ENCODE results near the gene MDFIC2. TPM values are rescaled to one million over a fixed set of nuclear protein-coding genes. Genes with fewer than 3 reads are reported as not detected.
"Not testable (repeated sequence)": the region's sequence is repeated elsewhere in the genome, so short reads cannot be mapped to it uniquely, and the experiment has no call there.

Gene MDFIC2
- total RNA-seq, 1 donor from 2014 or later = not detected

DNA sequence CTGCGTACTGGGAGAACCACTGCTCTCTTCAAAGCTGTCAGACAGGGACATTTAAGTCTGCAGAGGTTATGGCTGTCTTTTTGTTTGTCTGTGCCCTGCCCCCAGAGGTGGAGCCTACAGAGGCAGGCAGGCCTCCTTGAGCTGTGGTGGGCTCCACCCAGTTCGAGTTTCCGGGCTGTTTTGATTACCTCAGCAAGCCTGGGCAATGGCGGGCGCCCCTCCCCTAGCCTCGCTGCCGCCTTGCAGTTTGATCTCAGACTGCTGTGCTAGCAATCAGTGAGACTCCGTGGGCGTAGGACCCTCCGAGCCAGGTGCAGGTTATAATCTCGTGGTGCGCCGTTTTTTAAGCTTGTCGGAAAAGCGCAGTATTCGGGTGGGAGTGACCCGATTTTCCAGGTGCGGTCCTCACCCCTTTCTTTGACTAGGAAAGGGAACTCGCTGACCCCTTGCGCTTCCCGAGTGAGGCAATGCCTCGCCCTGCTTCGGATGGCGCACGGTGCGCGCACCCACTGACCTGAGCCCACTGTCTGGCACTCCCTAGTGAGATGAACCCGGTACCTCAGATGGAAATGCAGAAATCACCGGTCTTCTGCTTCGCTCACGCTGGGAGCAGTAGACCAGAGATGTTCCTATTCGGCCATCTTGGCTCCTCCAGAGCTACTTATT, 21.9 kb downstream of the MDFIC2 start:
- not testable (repeated sequence) for H3K4me3 Mint-ChIP-seq, H3K27me3 Mint-ChIP-seq

GRCh38 chr3:70281663-70282062, 30.8 kb downstream of the MDFIC2 start:
- Mint-ChIP-seq H3K4me3 (no peak overlapping the region), H3K4me1 (no peaks in the 10 kb centered on the region), H3K36me3 (ENCODE audit: low read depth) (no peaks in the 10 kb centered on the region), H3K27ac (no peak overlapping the region), H3K9me3 (peaks cover 4% of the 10 kb centered on the region), H3K27me3 (no peaks in the 10 kb centered on the region)
- intact Hi-C loops (cut with micrococcal nuclease) = no loop called here
- DNase-seq = no peak

More for the DNA sequence above, 21.9 kb downstream of the MDFIC2 start:
- H3K9me3 Mint-ChIP-seq; intact Hi-C loops (cut with micrococcal nuclease); H3K4me1 Mint-ChIP-seq; H3K36me3 Mint-ChIP-seq (ENCODE audit: low read depth); DNase-seq; H3K27ac Mint-ChIP-seq: not testable (repeated sequence)

GRCh38 chr3:70277304-70277703, 35.1 kb downstream of the MDFIC2 start:
- no peak overlapping the region for H3K27ac Mint-ChIP-seq
- no peaks in the 10 kb centered on the region for H3K36me3 Mint-ChIP-seq (ENCODE audit: low read depth)
- H3K27me3 Mint-ChIP-seq = no peaks in the 10 kb centered on the region
- H3K4me1 Mint-ChIP-seq = no peaks in the 10 kb centered on the region
- no peak overlapping the region for H3K4me3 Mint-ChIP-seq
- H3K9me3 Mint-ChIP-seq = no peaks in the 10 kb centered on the region
- no peak for DNase-seq
- intact Hi-C loops (cut with micrococcal nuclease) = no loop called here

- Mint-ChIP-seq H3K9me3 (no peaks in the 10 kb centered on the region), H3K4me1 (no peaks in the 10 kb centered on the region), H3K36me3 (ENCODE audit: low read depth) (no peaks in the 10 kb centered on the region), H3K27me3 (no peaks in the 10 kb centered on the region), H3K4me3 (no peak overlapping the region), H3K27ac (no peak overlapping the region)
- DNase-seq = no peak
- intact Hi-C loops (cut with micrococcal nuclease) = no loop called here
Measured at GRCh38 chr3:70276901-70277300, 35.5 kb downstream of the MDFIC2 start.

DNA sequence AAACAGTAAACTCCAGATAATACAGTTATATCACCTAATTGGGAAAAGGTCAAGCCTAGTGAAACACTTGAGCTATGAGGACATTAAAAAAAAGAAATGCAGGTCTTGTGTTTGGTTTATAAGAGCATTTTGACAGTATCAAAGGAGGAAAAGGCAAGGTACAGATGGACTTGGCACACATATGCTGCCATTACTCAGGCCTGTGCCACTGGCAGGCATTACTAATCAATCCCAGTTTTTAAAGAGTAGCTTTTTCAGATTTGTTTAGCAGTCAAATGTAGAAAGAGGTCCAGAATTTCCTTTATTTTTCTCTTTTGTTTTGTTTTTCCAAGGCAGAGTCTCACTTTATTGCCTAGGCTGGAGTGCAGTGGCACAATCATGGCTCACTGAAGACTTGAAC, 38.9 kb downstream of the MDFIC2 start:
- no peak overlapping the region for H3K4me3 Mint-ChIP-seq
- H3K9me3 Mint-ChIP-seq = no peaks in the 10 kb centered on the region
- no peaks in the 10 kb centered on the region for H3K27me3 Mint-ChIP-seq
- no peak for DNase-seq
- no peaks in the 10 kb centered on the region for H3K4me1 Mint-ChIP-seq
- no peak overlapping the region for H3K27ac Mint-ChIP-seq
- intact Hi-C loops (cut with micrococcal nuclease) = no loop called here
- no peaks in the 10 kb centered on the region for H3K36me3 Mint-ChIP-seq (ENCODE audit: low read depth)

GRCh38 chr3:70272798-70273197, 39.6 kb downstream of the MDFIC2 start:
- Mint-ChIP-seq H3K9me3 (no peaks in the 10 kb centered on the region), H3K4me3 (no peak overlapping the region), H3K4me1 (no peaks in the 10 kb centered on the region), H3K27me3 (no peaks in the 10 kb centered on the region), H3K27ac (no peak overlapping the region), H3K36me3 (ENCODE audit: low read depth) (no peaks in the 10 kb centered on the region)
- no peak for DNase-seq
- intact Hi-C loops (cut with micrococcal nuclease) = no loop called here

DNA sequence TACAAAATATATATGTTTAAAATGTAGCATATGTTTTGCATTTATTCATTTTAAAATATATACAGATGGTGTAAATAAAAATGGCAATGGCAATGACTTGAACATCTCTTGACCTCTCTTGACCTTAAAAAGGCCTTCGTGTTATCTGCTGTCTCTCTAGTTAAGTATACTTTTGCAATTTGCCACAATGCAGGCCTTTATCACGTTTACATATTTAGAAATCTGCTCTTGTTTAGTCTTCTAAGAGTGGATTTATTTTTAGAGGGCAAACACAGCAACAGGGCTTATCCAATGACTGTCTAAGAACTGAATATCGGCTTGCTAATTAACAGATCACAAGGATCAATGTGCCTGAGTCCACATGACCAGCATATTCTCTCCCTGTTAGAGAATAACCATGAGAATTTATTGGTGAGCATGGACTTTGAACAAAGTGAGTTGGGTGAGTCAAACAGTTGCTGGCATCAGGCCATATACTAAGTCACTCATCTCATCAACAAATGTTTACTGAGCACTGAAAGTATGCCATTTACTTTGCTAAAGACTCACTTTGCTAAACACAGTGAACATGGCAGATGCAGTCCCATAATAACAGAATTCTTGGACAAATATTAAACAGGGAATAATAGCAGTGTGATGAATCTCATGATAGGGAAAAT, 48.2 kb downstream of the MDFIC2 start:
- intact Hi-C loops (cut with micrococcal nuclease) = no loop called here
- H3K4me3 Mint-ChIP-seq = no peak overlapping the region
- H3K27me3 Mint-ChIP-seq = no peaks in the 10 kb centered on the region
- H3K9me3 Mint-ChIP-seq = no peaks in the 10 kb centered on the region
- no peak for DNase-seq
- no peaks in the 10 kb centered on the region for H3K36me3 Mint-ChIP-seq (ENCODE audit: low read depth)
- no peak overlapping the region for H3K27ac Mint-ChIP-seq
- H3K4me1 Mint-ChIP-seq = no peaks in the 10 kb centered on the region

GRCh38 chr3:70261283-70261682, 51.2 kb downstream of the MDFIC2 start:
- Mint-ChIP-seq H3K4me1 (no peaks in the 10 kb centered on the region), H3K4me3 (no peak overlapping the region), H3K27ac (no peak overlapping the region), H3K36me3 (ENCODE audit: low read depth) (no peaks in the 10 kb centered on the region), H3K27me3 (no peaks in the 10 kb centered on the region), H3K9me3 (no peaks in the 10 kb centered on the region)
- intact Hi-C loops (cut with micrococcal nuclease) = no loop called here
- DNase-seq = no peak

- H3K4me1 Mint-ChIP-seq = no peaks in the 10 kb centered on the region
- intact Hi-C loops (cut with micrococcal nuclease) = no loop called here
- no peaks in the 10 kb centered on the region for H3K9me3 Mint-ChIP-seq
- H3K36me3 Mint-ChIP-seq (ENCODE audit: low read depth) = no peaks in the 10 kb centered on the region
- no peaks in the 10 kb centered on the region for H3K27me3 Mint-ChIP-seq
- no peak overlapping the region for H3K4me3 Mint-ChIP-seq
- H3K27ac Mint-ChIP-seq = no peak overlapping the region
- no peak for DNase-seq
Measured at GRCh38 chr3:70256566-70256965, 55.9 kb downstream of the MDFIC2 start.

DNA sequence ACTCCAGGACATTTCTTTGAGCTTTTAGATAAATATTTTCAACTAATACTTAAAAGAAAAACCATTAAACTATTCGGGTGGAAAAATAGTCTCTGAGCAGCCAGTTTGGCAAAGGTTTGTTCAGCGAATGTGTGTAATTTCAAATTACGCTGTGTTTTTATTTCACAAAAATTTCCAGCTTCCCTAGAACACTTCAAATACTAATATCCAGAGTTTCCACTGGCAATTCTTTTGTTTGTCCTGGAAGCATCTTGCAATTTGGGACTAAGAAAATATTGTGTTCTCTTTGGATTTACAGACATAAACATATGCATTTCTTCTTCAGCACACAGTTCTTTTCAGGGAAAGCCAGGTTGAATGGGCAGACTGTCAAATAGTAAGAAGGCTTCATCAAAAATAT, 61.9 kb downstream of the MDFIC2 start:
- DNase-seq = no peak
- H3K9me3 Mint-ChIP-seq = no peaks in the 10 kb centered on the region
- H3K27ac Mint-ChIP-seq = no peak overlapping the region
- H3K4me3 Mint-ChIP-seq = no peak overlapping the region
- intact Hi-C loops (cut with micrococcal nuclease) = no loop called here
- H3K36me3 Mint-ChIP-seq (ENCODE audit: low read depth) = no peaks in the 10 kb centered on the region
- H3K4me1 Mint-ChIP-seq = no peaks in the 10 kb centered on the region
- no peaks in the 10 kb centered on the region for H3K27me3 Mint-ChIP-seq

DNA sequence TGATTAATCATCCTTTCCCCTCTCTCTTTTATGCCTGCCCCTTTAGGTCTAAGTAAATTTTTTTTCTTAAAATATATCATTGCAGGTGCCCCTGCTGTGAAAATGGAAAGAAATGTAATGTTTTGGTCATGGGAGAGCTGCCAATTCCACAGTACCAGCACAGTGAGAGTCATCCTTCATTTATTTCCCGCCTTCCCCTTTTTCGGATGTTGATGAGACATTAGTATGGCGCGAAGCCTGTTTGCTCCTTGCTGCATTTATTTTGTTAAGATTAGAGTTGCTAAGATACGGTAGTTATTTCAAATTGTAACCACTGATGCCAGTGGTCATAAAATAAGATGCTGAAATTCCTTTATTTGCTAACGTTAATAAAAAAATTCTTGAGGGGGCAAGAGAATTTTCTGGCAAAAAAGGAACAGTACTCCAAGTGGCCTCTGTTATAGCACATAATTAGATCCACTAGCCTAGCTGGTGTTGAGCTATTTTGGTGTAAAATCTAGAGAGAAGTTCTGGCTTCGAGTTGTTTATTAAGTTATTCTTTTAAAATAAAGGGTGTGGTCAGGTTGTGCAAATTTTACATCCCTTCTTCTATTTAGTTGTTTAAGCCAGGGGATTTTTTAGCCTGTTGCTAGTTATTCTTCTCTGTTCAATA, 62.8 kb downstream of the MDFIC2 start:
- no peak for DNase-seq
- intact Hi-C loops (cut with micrococcal nuclease) = no loop called here
- H3K36me3 Mint-ChIP-seq (ENCODE audit: low read depth) = no peaks in the 10 kb centered on the region
- H3K4me3 Mint-ChIP-seq = no peak overlapping the region
- H3K4me1 Mint-ChIP-seq = no peaks in the 10 kb centered on the region
- H3K27me3 Mint-ChIP-seq = no peaks in the 10 kb centered on the region
- H3K27ac Mint-ChIP-seq = no peak overlapping the region
- H3K9me3 Mint-ChIP-seq = no peaks in the 10 kb centered on the region

- intact Hi-C loops (cut with micrococcal nuclease) = no loop called here
- Mint-ChIP-seq H3K4me1 (no peaks in the 10 kb centered on the region), H3K9me3 (no peaks in the 10 kb centered on the region), H3K27ac (no peak overlapping the region), H3K27me3 (no peaks in the 10 kb centered on the region), H3K4me3 (no peak overlapping the region), H3K36me3 (ENCODE audit: low read depth) (no peaks in the 10 kb centered on the region)
- DNase-seq = no peak
Measured at GRCh38 chr3:70248856-70249255, 63.6 kb downstream of the MDFIC2 start.

- no peaks in the 10 kb centered on the region for H3K4me1 Mint-ChIP-seq
- H3K27ac Mint-ChIP-seq = no peak overlapping the region
- H3K27me3 Mint-ChIP-seq = no peaks in the 10 kb centered on the region
- H3K4me3 Mint-ChIP-seq = no peak overlapping the region
- intact Hi-C loops (cut with micrococcal nuclease) = no loop called here
- H3K36me3 Mint-ChIP-seq (ENCODE audit: low read depth) = no peaks in the 10 kb centered on the region
- no peaks in the 10 kb centered on the region for H3K9me3 Mint-ChIP-seq
- DNase-seq = no peak
Measured at GRCh38 chr3:70247955-70248354, 64.5 kb downstream of the MDFIC2 start.

DNA sequence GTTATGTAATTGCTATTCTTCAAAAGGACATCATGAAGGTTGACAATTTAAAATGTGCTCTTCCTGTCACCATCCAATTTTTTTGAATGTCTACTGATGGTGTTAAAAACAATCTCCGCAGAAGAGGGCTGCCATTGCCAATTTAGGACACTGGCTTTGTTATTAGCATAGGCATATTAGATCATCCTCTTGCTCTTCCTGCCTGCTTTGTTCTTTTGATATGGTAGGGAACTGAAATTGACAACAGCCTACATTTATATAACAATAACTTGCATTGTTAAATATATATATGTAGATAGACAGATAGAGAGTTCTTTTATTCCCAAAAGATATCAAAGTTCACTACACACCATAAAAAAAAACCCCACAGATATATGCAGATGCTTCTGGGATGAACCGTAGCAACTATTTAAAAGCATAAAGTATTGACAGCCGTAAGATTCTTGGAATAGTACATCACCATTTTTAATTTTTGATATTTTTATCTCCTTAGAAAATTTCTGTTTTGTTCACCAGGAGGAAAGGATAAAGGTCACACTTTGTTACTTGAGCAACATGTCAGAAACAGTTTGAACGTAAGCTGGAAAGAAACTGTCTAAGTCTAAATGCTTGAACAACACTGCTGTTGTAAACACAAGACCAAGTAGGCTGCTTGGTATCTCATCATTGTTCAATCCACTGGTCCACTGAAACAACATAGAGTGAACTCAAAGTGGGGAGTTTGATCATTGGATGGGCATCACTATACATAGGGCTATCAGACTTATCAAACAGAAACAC, 66.5 kb downstream of the MDFIC2 start:
- H3K9me3 Mint-ChIP-seq = no peaks in the 10 kb centered on the region

More for the DNA sequence above, 66.5 kb downstream of the MDFIC2 start:
- intact Hi-C loops (cut with micrococcal nuclease) = no loop called here
- Mint-ChIP-seq H3K4me1 (no peaks in the 10 kb centered on the region), H3K27ac (no peak overlapping the region), H3K4me3 (no peak overlapping the region), H3K27me3 (no peaks in the 10 kb centered on the region), H3K36me3 (ENCODE audit: low read depth) (no peaks in the 10 kb centered on the region)
- DNase-seq = no peak
